Inflammatory macrophage (primary cell): ENCODE results near the gene ADSL.

ENCODE experiments used
- DNase-seq, 2 donors: peaks; one replicate each; pipeline ENCODE4 v3.0.0-alpha.2; 2020 to 2022

ADSL gene

DNA sequence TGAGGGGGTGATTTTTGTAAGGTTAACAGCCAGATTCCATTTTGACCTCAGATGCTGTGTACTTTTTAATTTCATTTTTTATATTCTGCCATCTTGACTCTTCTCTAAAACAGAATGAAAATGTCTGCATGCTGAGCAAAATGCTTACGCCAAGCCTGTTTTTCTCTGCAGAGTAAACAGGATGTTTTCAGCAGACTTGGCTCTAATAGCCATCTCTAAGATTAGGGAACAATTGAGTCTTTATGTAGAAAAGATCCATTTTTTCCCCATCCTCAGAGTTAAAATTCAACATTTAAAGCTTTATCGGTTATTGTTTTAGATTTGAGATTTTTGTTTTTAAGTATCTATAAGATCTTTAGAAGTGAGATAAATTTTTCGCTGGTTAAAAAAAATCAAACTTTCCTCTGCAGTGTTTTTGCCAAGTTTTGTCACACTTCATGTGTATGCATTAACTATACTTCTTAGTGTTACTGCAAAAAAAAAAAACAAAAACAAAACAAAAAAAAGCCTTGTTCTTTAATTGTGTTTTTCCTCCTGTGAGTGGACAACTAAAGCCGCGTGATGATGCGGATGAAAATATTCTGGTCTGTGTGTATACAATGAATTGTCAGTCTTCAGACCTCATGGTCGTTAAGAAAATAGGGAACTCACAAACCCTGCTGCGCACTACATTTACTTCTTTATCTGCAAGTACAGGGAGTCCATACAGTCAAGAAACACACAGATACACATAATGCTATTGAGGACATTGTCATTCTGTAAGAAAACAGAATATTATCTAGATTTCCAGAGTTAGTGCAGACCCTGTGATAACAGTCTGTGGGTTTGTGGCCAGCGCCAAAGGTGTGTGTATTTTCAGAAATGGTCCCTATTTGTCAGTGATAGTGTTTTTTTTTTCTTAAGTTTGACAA is 17.5 kb upstream of the ADSL start:
- DNase-seq: peak; percentile 33 to 48

DNA sequence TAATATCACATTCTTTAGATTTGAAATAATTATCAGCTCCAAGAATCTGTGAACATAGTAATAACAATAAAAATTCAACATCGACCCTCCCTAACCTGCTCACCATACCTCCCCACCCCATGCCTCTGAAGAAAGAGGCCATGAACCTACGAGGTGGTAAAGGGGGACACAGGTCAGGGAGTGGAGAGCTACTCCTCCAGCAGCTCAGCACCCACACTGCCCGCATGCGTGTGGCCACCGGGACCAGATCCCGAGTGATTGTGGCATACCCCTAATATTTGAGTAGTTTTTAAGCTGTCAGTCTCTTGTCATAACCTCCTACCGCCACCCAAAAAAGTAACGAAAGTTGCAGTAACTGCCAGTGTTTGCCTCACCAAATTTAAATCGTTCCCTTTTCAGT is 16.8 kb upstream of the ADSL start:
- no peak for DNase-seq

DNA sequence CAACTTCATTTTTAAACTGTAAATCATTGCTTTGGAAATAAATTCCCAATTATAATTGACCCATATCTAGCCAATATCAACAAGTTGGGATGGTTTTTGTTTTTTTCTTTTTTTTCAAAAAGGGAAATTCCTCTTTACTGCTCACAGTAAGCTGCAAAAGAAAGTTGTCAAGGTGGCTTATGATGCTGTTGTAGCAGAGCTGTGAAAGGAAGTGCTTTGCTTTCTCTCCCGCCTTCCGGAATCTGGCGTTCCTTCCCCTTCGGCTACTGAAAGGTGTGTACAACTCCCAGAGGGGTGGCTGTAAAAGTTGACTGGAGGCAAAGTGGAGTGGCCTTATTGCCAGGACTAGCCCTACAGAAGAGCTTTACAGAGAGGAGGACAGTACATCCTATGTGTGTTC is 16.2 kb upstream of the ADSL start:
- no peak for DNase-seq

DNA sequence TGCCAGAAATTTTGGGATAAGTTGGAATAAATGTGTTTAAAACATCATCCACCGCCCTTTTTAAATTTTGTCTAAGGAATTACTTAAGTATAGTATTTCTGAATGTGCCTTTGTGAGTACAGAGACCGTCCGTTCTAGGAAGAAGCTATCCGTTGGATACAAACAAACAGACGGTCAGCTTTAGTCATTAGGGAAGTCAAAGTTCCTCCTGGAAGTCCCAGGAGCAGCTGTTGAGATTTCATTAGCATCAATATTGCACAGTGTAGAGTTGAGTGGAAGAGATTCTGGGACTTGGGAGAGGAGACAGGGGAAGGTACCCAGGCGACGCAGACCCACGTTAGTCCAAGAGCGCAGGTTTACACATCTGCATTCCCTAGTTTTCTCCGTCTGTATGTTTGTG is 15.7 kb upstream of the ADSL start:
- DNase-seq: peak; percentile 36 to 38

DNA sequence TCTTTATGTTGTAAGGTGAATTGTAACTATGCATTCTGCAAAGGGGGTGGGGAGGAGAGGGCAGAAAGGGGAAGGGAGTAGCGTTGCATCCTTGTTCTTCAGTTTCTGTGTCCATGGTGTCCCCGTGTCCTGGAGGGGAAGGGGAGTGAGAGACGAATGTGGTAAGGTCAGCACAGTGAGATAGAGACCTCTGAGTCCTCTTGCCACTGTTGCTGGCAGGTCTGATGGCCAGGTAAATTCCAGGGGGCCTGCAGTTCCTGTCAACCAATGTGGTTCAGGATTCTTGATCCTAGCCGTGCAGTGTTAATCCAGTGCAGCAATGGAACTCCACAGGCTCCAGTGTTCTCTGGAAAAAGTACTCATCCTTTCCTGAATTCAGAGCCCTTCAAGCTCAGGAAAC is 14.6 kb upstream of the ADSL start:
- no peak for DNase-seq

DNA sequence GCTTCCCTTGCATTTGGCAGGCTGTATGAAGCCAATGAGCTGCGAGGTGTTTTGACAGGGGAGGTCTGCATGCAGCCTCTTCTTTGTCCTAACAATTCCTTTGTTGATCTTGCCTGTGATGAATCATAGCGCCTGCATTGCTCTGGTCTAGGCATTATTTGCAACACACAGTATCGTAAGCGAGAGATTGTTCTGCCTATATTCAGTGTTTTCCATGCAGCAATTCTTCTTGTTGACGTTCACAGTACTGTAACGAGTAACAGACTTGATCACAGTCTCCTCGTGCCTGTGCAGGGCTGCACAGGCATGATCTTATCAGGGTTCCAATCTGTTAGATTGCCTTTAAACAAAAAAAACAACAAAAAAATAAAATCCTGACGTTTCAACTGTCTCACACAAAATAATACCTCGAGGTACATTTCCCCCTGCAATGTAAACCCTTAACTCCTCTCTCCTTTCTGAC is 13.9 kb upstream of the ADSL start:
- DNase-seq: no peak

DNA sequence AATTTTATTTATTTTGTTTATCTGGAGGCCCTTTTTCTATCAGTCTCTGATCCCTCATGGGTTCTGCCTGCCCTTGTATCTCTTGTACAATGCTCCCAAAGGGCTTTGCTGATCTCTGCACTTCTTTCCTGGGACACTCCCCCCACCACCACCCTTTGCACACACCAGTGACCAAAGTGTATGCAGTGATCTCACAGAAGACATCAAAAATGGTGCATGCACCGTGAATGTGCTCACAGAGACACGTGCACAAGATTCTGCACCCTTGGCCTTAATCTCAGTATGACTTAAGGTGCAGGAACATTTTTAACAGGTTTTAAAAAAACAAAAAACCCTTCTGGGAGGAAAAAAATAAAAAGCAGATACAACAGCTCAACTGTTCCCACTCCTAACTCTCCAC is 12.2 kb upstream of the ADSL start:
- DNase-seq: no peak

DNA sequence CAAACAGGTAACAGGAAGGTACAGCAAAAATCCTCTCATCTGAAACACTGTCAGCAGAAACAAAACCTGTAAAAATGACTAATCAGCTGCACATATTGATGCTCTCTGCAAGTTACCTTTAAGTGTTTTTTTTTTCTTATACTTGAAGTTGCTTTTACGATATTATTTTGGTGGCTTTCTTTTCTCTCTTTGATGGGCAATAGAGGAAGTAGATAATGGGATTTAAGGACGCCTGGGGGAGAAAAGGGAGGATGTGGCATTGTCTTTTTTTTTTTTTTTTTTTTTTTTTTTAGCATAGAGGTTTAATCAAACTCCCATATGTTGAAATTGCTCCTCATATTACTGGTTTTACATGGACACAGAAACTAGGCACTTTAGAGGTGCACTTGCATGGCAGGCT is 11.4 kb upstream of the ADSL start:
- DNase-seq: no peak

DNA sequence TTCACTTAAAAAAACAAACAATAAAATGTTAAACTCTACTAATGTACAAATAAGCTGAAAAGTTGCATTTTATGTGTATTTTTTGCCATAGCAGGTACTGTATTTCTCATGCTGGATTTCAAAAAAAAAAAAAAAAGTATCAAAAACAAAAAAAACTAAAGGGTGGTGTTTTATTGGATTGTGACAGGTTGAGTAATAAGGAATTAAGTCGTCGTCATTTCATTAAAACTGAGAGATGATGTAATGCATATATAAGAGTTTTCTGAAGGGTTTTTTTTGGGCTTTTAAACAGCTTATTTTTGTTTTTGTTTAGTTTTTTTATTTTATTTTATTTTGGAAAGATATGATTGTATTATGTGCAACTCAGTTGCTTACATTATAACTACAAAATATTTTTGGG is 10.9 kb upstream of the ADSL start:
- DNase-seq: no peak

DNA sequence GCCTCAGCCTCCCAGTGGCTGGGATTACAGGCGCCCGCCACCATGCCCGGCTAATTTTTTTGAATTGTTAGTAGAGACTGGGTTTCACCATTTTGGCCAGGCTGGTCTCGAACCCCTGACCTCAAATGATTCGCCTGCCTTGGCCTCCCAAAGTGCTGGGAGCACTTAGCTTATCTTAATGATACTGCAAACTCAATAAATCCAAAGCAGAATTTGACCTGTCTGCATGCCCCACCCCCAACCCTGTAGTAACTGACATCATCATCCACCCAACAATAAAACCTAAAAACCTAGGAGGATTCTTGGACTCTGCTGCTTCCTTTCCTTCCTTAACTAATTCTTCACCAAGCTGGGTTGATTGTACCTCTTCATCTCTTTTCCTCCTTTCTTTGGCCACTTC is 6.3 kb upstream of the ADSL start:
- no peak for DNase-seq

DNA sequence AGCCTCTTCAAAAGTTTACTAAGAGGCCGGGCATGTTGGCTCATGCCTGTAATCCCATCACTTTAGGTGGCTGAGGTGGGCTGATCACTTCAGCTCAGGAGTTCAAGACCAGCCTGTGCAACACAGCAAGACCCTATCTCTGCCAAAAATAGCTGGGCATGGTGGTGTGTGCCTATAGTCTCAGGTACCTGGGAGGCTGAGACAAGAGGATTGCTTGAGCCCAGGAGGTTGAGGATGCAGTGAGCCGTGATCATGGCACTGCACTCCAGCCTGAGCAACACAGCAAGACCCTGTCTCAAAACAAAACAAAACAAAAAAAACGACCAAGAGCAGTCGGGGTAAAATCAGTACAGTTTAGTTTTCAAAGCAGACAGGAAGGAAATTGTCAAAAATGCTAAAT is 4.7 kb upstream of the ADSL start:
- DNase-seq: no peak

DNA sequence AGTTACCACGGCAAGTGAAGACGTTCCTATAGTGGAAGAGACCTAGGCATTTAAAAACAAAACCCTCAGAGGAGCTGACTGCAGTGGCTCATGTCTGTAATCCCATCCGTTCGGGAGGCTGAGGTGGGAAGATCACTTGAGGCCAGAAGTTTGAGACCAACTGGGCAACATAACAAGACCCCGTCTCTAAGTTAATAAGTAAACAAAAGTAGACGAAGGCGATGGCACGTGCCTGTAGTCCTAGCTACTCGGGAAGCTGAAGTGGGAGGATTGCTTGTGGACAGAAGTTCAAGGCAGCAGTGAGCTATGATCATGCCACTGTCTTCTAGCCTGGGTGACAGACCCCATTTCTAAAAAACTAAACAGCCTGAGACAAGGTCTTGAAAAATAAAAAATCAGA is 3.8 kb upstream of the ADSL start:
- DNase-seq: no peak

DNA sequence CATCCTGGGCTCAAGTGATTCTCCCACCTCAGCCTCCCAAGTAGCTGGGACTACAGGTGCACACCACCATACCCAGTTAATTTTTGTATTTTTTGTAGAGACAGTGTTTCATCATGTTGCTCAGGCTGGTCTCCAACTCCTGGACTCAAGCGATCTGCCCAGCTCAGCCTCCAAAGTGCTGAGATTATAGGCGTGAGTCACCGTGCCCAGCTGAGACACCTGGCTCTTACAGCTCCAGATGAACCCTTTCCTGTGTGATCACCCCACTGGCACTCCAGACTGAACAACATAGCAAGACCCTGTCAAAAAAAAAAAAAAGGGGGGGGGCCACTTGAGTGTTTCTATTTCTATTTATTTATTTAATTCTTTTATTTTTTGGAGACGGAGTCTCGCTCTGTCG is 1.0 kb upstream of the ADSL start:
- DNase-seq: no peak

DNA sequence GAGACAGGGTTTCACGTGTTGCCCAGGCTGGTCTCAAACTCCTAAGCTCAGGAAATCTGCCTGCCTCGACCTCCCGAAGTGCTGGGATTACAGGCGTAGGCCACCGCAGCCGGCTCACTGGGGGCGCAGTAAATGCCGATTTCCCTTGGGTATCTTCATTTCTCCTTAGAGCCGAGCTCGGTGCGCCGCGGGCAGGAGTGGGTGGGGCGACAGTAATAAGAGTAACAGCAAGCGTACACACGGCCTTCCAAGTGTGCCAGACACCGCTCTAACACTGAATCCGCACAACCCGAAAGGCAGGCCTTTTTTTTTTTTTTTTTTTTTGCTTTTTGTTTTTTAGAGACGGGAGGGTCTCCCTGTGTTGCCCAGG is 500 bp upstream of the ADSL start:
- peak; percentile 23 to 54 for DNase-seq

DNA sequence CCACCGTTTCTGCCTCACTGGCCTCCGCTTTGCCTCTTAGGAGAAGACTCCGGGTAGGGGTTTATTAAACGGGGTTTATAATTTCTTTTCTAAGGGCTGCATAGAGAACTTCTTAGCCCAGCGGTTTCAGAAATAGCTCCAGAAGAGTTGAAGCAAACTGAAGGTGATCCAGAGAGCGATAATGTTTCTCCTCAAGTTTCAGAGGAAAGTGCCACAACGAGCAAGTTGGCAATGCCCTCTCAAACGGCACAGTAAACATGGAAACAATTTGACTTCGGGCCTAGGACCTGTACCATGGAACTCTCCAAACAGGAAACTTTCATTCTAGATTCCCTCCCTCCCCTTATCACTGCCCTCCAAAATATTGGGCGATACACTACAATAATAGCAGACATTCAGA is 1.0 kb downstream of the ADSL start:
- no peak for DNase-seq

DNA sequence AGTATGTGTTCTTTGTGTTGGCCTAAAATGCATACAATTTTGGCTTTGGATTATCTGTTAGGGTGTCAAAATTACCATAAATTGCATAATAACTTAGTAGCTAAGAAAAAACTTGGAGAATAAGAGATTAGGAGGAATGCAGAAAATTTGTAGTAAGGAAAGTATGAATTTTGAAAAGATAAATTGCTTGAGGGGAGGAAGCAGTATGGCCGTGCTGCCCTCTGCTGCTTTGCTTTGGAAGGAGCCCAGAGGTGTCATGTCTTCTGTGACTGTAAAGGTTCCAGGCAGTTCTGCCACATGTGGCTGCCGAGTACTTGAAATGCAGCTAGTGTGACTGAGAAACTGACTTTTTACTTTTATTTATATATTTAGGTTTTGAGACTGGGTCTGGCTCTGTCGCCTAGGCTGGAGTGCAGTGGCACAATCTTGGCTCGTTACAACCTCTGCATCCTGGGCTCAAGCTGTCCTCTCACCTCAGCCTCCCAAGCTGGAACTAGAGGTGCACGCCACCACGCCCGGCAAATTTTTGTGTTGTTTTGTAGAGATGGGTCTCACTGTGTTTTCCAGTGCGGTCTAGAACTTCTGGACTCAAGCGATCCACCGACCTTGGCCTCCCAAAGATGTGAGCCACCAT is 1.8 kb downstream of the ADSL start:
- peak; percentile 52 to 54 for DNase-seq

DNA sequence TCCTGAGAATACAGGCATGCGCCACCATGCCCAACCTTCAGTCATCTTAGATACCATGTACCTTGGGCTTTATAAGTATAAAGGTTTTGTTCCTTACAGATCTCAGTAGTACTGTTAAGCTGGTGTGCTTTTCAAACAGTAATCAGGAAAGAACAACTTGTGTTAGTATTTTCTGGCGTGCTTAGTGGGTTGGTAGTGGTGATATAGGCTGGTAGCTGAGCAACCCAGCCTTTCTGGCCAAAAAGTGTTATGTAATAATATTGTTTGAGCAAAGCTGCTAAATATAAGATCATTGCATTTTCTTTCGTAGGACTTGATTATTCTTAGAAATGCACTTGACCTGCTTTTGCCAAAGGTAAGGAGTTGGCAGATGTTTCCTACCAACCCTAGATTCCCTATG is 6.5 kb downstream of the ADSL start:
- DNase-seq: no peak

DNA sequence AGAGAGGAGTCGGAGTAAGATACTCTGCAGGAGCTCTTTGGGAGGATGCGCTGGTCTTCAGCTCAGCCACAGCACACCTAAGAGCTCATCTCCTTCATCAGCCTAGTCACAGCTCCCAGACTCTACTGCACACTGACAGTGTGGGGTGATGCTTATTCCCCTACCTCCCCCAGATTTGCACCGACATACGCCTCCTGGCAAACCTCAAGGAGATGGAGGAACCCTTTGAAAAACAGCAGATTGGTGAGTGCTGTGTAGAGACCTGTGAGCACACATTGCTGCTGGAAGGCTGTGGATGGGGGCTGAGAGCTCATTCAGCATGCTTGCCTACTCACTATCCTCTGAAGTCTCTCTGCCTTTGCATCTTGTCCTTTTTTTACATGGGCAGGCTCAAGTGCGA is 14.8 kb downstream of the ADSL start:
- DNase-seq: no peak

DNA sequence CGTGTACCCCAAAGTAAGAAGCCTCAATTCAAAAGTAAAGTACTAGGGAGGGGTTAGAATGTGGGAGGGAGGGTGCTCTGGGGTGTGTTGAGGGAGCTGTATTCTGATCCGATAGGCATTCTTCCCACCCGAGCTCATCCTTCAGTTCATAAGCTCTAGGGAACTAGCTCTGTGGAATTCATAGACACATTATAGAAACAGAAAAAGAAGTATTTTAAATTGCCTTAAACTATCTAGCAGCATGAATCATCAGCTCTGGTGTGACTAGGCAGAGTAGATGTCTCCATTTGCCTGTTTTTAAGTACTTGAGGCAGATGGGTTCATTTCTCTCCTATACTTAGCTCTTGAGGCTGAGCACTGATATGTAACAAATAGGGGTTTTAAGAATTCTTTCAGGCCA is 16.8 kb downstream of the ADSL start:
- no peak for DNase-seq

DNA sequence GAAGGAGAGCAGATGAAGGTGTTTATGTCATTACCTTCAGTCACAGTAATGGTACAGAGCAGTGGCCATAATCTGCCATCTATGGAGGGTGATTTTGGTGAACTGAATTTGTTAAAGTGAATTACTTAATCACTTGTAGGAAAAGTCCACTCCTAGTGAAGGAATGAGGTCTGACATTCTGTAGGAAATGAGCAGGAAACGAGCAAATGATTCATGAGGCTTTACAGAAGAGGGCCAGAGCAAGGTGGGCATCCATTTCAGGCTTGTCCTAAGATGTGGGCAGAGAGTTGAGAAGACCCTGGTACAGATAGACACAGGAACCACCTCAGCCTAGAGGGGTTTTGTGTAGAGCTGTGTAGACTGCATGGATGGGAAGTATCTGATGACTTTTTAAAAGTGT is 18.1 kb downstream of the ADSL start:
- DNase-seq: no peak

DNA sequence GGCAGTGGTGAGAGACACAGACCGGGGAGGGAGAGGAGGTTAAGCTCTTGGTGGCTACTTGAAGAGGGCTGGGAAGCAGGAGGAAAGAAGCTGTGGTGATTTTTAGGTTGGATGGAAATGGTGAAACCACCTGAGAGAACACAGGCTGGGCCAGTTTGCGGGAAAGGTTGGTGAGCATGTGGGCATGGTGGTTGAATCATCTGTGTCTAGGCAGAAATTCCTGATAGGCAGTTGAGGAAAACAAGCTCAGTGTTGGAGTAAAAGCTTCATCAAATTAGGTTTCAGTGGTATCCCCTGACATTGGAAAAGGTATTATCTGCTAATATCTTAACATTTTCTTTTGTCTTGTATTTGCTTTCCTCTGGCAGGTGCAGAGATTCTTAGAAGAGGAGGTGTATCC is 19.8 kb downstream of the ADSL start:
- DNase-seq: no peak

DNA sequence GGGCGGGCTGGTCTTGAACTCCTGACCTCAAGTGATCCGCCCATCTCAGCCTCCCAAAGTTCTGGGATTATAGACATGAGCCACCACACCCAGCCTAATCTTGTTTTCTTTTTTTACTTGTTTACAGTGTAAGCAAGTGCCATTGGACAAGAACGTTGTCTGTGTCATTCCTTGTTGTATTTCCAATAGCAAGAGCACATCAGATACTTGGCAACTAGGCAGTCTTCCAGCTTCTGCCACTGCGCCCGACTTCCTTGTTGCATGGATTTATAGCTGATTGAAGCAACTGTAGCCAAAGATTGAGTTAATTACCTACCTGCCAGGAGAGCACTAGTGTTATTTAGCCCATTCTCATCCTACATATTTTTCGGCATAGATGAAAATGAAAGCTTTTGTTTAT is 21.0 kb downstream of the ADSL start:
- DNase-seq: no peak

DNA sequence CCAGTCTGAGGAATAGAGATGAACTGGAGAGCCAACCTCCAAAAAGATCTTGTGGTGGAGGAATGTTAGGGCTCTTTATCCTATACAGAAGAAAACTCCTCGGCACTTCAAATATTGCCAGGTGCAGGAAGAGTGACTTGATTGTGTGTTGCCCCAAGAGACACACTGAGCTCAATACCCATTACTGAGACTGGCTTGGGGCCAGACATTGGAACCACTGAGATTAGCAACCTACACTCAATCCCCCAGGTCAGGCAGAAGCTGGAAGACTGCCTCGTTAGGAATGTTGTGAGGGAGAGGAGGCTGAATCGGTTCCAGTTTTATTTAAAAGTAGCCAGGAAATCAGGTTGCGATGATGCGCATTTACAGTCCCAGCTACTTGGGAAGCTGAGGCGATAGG is 21.7 kb downstream of the ADSL start:
- no peak for DNase-seq

DNA sequence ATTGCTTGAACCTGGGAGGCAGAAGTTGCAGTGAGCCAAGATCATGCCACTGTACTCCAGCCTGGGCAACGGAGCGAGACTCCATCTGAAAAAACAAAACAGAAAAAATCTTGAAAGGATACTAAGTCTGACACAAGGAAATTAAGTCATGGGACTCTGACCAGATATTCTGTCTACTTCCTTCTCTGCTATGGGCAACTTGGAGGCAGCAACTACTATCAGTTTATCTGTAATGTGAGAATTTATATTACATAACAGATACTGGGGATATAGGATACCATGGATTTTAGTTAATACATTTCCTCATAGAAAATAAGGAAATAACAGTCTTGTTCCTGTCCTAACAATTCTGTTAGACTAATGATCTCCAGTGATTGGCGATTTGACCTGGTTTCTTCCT is 22.5 kb downstream of the ADSL start:
- DNase-seq: peak; percentile 41 to 68

DNA sequence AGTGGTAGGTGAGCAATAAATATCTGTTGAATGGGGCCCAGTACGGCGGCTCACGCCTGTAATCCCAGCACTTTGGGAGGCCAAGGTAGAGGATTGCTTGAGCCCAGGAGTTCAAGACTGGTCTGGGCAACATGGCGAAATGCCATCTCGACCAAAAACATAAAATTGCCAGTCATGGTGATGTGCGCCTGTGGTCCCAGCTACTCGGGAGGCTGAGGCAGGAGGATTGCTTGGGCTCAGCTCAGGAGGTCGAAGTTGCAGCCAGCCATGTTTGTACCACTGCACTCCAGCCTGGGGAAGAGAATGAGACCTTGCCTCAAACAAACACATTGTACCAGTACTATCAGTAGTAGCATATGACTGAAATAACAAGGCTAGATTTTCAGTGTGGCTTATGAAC is 28.3 kb downstream of the ADSL start:
- no peak for DNase-seq
